Tibial nerve (tissue), 4 donors: Measurements from ENCODE around the gene BGN. TPM values are rescaled to one million over a fixed set of nuclear protein-coding genes. Genes with fewer than 3 reads are reported as not detected.

Source experiments
- DNase-seq, 2 donors: peaks; one replicate each; pipeline ENCODE4 v3.0.0-alpha.2; 2019; ENCODE audit warnings: low spot score in 2 of 2
- H3K27ac ChIP-seq, 4 donors: fragments of 200-600 bp; sonication (generic) in 3 of 4; one replicate each; pipeline ENCODE4 v1.5.1; 2017 to 2019; ENCODE audit warnings: mild to moderate bottlenecking in 1 of 4
- H3K27me3 ChIP-seq, 2 donors: fragments of 200-600 bp; sonication (generic) in 1 of 2; one replicate each; pipeline versions ENCODE4 v1.5.1 to v1.6.0; 2017 to 2019
- H3K36me3 ChIP-seq, 3 donors: fragments of 200-600 bp; sonication (generic); one replicate each; pipeline ENCODE4 v1.5.1; 2018 to 2019
- H3K4me1 ChIP-seq, 4 donors: fragments of 200-600 bp; sonication (generic) in 3 of 4; one replicate each; pipeline ENCODE4 v1.5.1; 2017 to 2019
- H3K4me3 ChIP-seq, 4 donors: fragments of 200-600 bp; sonication (generic) in 3 of 4; one replicate each; pipeline ENCODE4 v1.5.1; 2017 to 2019; ENCODE audit warnings: mild to moderate bottlenecking in 1 of 4, moderate library complexity in 1 of 4
- H3K9me3 ChIP-seq, 4 donors: fragments of 200-600 bp; sonication (generic) in 3 of 4; one replicate each; pipeline ENCODE4 v1.5.1; 2017 to 2019
- CTCF ChIP-seq, 5 experiments: fragments of 200-600 bp in 3 of 5; fragments of 450-650 bp in 2 of 5; sonication (generic) in 3 of 5; IDR thresholded peaks; one replicate each; pipeline ENCODE4 v1.5.1; 2016 to 2019; ENCODE audit warnings: antibody characterized with exemption in 5 of 5, mild to moderate bottlenecking in 3 of 5, moderate library complexity in 2 of 5
- EP300 ChIP-seq, 2 donors: sonication (generic); formaldehyde crosslinking; IDR thresholded peaks; one replicate each; pipeline ENCODE4 v1.6.1; 2017; ENCODE audit warnings: antibody characterized with exemption in 2 of 2, mild to moderate bottlenecking in 1 of 2
- POLR2A ChIP-seq, 2 donors: fragments of 450-650 bp; IDR thresholded peaks; one replicate each; pipeline ENCODE4 v1.6.1; 2017; ENCODE audit warnings: antibody characterized with exemption in 2 of 2, mild to moderate bottlenecking in 2 of 2, moderate library complexity in 2 of 2
- WGBS, 2 donors: methylation state at CpG; one replicate each; pipeline ENCODE4 v1.1.5; 2018; 5-methylcytosine and 5-hydroxymethylcytosine counted together
- total RNA-seq, 4 donors: library from RNA; depleted of rRNA; stranded (reverse); fragments of >200 nt; gene quantifications; one replicate each; pipeline ENCODE4 v1.1.0, GENCODE V29; 2016

BGN gene
- total RNA-seq, 4 donors from 2014 or later = 25.6 to 103 (median 59.0) TPM

GRCh38 chrX:153481043-153481442 is 13.7 kb upstream of the BGN start:
- no peak for DNase-seq
- Histone ChIP-seq H3K4me3 (no peak overlapping the region), H3K9me3 (no peaks in the 10 kb centered on the region), H3K36me3 (no peaks in the 10 kb centered on the region), H3K27me3 (no peaks in the 10 kb centered on the region), H3K4me1 (peaks cover 0 to 38% (median 2%) of the 10 kb centered on the region in 4 donors), H3K27ac (no peak overlapping the region)
- TF ChIP-seq POLR2A (IDR thresholded peaks at IDR 0.05) (no peak), EP300 (IDR thresholded peaks at IDR 0.05) (no peak), CTCF (IDR thresholded peaks at IDR 0.05) (no peak)
- 92% methylated on average over 13 of the region's 13 CpGs; no CpG with 5 or more reads in 1 of the 2 donors for WGBS, 2 donors

GRCh38 chrX:153482376-153483015 is 12.3 kb upstream of the BGN start:
- Histone ChIP-seq H3K4me3 (no peak overlapping the region), H3K27ac (no peak overlapping the region), H3K27me3 (no peaks in the 10 kb centered on the region), H3K4me1 (peaks cover 0 to 28% (median under 1%) of the 10 kb centered on the region in 4 donors), H3K9me3 (no peaks in the 10 kb centered on the region), H3K36me3 (no peaks in the 10 kb centered on the region)
- DNase-seq = no peak
- no peak for TF ChIP-seq POLR2A (IDR thresholded peaks at IDR 0.05)
- no peak for TF ChIP-seq CTCF (IDR thresholded peaks at IDR 0.05)
- 90% methylated on average over 23 of the region's 23 CpGs; no CpG with 5 or more reads in 1 of the 2 donors for WGBS, 2 donors

- no peaks in the 10 kb centered on the region for H3K9me3 ChIP-seq
- H3K27ac ChIP-seq = no peak overlapping the region
- peaks cover 0 to 22% (median 7%) of the 10 kb centered on the region in 4 donors for H3K4me1 ChIP-seq
- 60 to 88% methylated on average over 1 to 30 of the region's 30 CpGs for WGBS, 2 donors
- DNase-seq = no peak
- H3K4me3 ChIP-seq = no peak overlapping the region
- no peaks in the 10 kb centered on the region for H3K36me3 ChIP-seq
- TF ChIP-seq CTCF (IDR thresholded peaks at IDR 0.05) = no peak
- TF ChIP-seq EP300 (IDR thresholded peaks at IDR 0.05) = no peak
- no peak for TF ChIP-seq POLR2A (IDR thresholded peaks at IDR 0.05)
- no peaks in the 10 kb centered on the region for H3K27me3 ChIP-seq
These were observed 9.2 kb upstream of the BGN start for GRCh38 chrX:153485396-153486080.

GRCh38 chrX:153486171-153486570 is 8.6 kb upstream of the BGN start:
- Histone ChIP-seq H3K9me3 (no peaks in the 10 kb centered on the region), H3K27ac (no peak overlapping the region), H3K4me1 (peaks cover 0 to 22% (median 7%) of the 10 kb centered on the region in 4 donors), H3K4me3 (no peak overlapping the region), H3K36me3 (no peaks in the 10 kb centered on the region), H3K27me3 (no peaks in the 10 kb centered on the region)
- no peak for TF ChIP-seq CTCF (IDR thresholded peaks at IDR 0.05)
- no peak for TF ChIP-seq POLR2A (IDR thresholded peaks at IDR 0.05)
- no peak for TF ChIP-seq EP300 (IDR thresholded peaks at IDR 0.05)
- no peak for DNase-seq
- 80% methylated on average over 9 of the region's 10 CpGs; no CpG with 5 or more reads in 1 of the 2 donors for WGBS, 2 donors

- no peaks in the 10 kb centered on the region for H3K36me3 ChIP-seq
- no peaks in the 10 kb centered on the region for H3K9me3 ChIP-seq
- no peaks in the 10 kb centered on the region for H3K27me3 ChIP-seq
- peaks cover 0 to 22% (median 7%) of the 10 kb centered on the region in 4 donors for H3K4me1 ChIP-seq
- H3K4me3 ChIP-seq = no peak overlapping the region
- WGBS, 2 donors = 55% methylated on average over 11 of the region's 11 CpGs; no CpG with 5 or more reads in 1 of the 2 donors
- no peak for DNase-seq
- no peak for TF ChIP-seq EP300 (IDR thresholded peaks at IDR 0.05)
- TF ChIP-seq CTCF (IDR thresholded peaks at IDR 0.05) = no peak
- TF ChIP-seq POLR2A (IDR thresholded peaks at IDR 0.05) = no peak
- H3K27ac ChIP-seq = peak overlapping the region in 2 of 4 donors; percentile 38 to 58
These were observed 7.1 kb upstream of the BGN start for GRCh38 chrX:153487590-153488071.
